ENCODE results near the gene FAM217A.
A peak's percentile ranks its signal among the peaks of the same experiment; 100 is the strongest.

Gene FAM217A

GRCh38 chr6:4084444-4085331, 5.8 kb upstream of the FAM217A start:
- no peak for DNase-seq

- DNase-seq, result no peak
These were observed 4.3 kb downstream of the FAM217A start for GRCh38 chr6:4074478-4075235.

DNA sequence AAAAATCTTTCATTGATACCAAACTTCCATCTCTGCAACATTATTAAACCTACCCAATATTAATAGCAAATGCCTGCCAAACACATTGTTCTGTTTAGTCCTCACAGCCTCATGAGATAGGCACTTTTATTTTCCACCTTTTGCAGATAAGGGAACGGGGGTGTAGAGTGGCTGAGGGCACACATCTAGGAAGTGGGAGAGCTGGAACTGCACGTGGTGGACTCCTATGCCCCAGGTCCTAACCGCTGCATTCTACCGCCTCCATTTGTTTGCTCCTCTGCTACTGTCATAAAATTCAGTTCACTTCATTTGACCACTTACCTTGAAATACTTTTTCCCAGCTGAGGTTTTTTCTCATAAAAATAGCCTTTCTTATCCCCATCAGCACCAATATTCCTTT, 7.6 kb downstream of the FAM217A start:
- no peak for DNase-seq

- DNase-seq, result no peak
These were observed 9.7 kb downstream of the FAM217A start for GRCh38 chr6:4069199-4069598.

DNA sequence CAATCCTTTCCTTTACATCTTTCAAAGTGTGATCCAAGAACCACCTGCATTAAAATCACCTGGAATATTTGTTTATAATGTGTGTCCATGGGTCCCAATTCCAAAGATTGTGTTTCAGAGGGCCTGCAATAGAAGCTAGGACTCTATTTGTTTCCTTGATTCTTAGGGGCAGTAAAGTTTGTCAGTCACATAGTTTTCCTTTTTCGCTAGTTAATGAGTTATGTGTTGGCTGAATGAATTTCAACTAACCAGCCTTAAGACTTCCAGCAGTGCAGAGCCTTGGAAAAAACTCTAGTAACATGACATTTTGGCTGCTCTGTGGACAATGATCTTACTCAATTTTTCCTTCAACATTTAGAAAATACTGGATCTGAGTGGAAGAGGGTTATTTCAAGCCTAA, 11.3 kb downstream of the FAM217A start:
- no peak for DNase-seq

- no peak for DNase-seq
These were observed 12.7 kb downstream of the FAM217A start for GRCh38 chr6:4066029-4066755.

GRCh38 chr6:4059115-4059777, 19.7 kb downstream of the FAM217A start:
- peak; percentile 49 for DNase-seq

DNA sequence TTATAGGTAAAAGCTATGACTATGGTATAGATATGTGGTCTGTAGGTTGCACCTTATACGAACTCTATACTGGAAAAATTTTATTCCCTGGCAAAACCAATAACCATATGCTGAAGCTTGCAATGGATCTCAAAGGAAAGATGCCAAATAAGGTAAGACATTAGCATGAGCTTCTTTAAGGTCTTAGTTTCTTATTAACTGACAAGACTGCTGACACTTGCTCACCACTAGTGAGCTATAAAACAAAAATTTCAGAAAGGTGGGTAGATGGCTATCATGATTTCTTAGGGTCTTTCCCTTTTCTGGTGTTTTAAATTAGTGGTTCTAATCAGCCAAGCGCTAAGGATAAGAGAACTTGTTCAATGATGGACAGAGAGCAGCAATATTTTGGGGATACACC, 21.9 kb downstream of the FAM217A start:
- DNase-seq, result no peak

- no peak for DNase-seq
These were observed 23.4 kb downstream of the FAM217A start for GRCh38 chr6:4055420-4056041.

DNA sequence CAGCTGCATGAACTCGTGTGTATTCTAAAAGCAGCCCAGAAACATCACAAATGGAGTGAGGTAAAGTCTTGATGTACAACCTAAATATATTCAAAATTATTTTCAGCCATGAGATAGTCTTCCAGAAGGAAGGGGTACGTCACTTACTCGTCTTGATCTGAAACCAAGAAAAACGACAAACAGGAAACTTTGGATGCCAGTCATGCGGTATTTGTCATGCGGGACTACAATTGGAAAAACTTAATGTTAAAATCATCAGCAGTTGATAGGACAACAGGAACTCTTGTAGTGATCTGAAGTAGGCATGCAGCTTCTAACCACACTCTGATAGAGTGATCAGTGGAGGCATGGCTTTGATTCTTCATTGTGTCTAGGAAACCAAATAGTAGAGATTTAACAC, 29.7 kb downstream of the FAM217A start:
- DNase-seq, result no peak

- DNase-seq, result no peak
These were observed 37.5 kb downstream of the FAM217A start for GRCh38 chr6:4041480-4041879.

GRCh38 chr6:4039348-4039747, 39.6 kb downstream of the FAM217A start:
- no peak for DNase-seq

- DNase-seq, result no peak
These were observed 42.4 kb downstream of the FAM217A start for GRCh38 chr6:4036581-4036980.

GRCh38 chr6:4032475-4032874, 46.5 kb downstream of the FAM217A start:
- no peak for DNase-seq

DNA sequence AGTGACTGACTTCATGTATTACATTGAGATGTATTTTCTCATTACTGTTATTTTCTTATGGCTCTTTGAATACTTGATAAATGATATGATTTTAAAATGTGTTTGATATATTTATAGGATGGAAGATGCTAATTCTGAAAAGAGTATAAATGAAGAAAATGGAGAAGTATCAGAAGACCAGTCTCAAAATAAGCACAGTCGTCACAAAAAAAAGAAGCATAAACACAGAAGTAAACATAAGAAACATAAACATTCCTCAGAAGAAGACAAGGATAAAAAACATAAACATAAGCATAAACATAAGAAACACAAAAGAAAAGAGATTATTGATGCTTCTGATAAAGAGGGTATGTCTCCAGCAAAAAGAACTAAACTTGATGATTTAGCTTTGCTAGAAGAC, 47.5 kb downstream of the FAM217A start:
- DNase-seq, result no peak

DNA sequence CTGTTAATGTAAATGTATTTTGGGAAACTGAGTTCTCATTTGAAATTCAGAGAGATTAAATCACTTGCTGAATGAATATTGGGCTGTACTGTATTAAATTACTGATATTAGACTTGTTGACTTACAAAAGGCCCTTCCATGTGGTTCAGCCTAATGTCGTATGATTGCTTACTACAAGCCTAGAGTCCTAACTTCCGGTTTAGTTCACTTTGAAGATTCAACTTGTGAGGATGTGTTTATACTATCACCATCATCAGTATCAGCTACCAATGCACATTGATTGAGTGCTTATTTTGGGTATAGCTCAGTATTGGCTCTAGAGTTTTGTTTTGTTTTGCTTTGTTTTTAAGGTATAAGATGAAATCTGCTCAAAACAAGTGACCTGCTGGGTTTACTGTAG, 48.3 kb downstream of the FAM217A start:
- DNase-seq, result no peak

GRCh38 chr6:4029687-4030086, 49.2 kb downstream of the FAM217A start:
- no peak for DNase-seq

DNA sequence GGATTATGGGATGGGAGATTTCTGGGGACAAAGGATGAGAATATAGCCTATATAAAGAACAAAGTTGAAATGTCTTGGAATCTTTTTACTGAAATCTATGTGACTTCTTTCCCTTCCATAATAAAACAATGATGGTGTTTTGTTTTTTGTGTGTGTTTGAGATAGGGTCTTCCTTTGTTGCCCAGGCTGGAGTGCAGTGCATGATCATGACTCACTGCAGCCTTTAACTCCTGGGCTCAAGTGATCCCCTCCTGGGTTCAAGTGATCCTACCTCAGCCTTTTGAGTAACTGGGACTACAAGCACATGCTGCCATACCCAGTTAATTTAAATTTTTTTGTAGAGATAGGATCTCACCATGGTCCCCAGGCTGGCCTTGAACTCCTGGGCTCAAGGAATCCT, 50.9 kb downstream of the FAM217A start:
- no peak for DNase-seq

- no peak for DNase-seq
These were observed 53.3 kb downstream of the FAM217A start for GRCh38 chr6:4025681-4026080.

DNA sequence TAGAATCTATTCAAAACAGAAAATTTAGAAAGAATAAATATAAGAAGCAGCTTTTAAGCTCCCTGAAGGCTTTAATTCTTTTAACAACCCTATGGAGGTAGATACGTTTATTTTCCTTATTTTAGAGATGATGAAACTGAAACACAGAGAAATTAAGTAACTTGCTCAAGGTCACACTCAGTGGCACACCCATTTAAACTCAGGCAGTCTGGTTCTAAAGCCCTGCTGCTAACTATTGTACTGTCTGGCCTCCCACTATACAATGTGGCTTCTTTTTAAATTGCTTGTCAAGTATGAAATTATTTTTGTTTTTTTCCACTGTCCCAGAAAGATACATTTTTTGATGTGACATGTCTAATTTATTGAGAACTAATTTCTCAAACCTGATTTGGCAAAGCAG, 55.7 kb downstream of the FAM217A start:
- no peak for DNase-seq

- no peak for DNase-seq
These were observed 56.9 kb downstream of the FAM217A start for GRCh38 chr6:4021854-4022695.
